ENCODE results near the gene CGB7. TPM values are rescaled to one million over a fixed set of nuclear protein-coding genes. Genes with fewer than 3 reads are reported as not detected.

CGB7 gene
- total and polyA plus RNA-seq, 10 of the 15 experiments (the other 5 are each of a cell fraction or from before 2014, with no cell fraction given): 0.06 TPM; not detected in 9

DNA sequence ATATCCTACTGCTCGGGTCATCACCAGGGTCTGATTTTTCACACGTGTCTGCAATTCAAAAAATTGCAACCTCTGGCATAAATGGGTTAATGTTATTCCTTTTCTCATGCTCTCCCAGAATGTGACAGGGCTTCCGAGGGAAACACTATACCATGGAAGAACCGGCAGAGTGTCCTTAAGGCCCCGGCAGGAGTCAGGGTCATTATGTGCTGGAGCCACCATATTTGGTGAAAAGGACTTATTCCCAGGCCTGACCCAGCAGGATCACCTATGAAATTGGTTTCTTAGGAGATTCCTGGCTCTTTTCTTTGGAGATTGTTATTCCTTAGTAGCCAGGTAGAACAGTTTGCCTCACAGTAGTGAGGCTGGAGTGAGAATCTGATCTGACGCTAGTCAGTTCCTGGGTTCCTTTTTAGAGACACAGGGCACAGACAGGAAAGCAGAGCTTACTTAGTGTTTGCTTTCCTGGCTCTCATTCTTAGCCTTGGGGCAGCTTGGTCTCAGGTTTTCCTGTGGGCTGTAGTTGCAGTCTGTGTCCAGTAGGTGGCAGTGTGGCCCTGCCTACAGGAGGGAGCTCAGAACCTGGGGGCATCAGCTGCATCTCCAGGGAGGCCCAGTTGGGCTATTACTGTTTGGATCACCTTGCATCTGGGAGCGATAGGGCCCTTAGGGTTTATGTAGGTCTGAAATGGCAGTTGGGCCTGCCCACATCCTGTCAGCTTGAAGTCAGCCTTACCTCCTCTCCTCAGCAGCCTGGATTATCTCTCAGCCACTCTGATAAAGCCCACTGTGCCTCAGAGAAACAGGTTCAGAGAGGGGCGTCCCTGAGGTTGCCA lies 40.1 kb upstream of the CGB7 start:
- H3K4me1 ChIP-seq (ENCODE audit: control insufficient read depth, insufficient read depth, low read length): no peaks in the 10 kb centered on the region
- H3K4me3 ChIP-seq: no peak overlapping the region
- no peak overlapping the region for H2AFZ ChIP-seq (ENCODE audit: control insufficient read depth, low read depth, low read length)
- BruUV-seq (replicated peaks): no TSS peak
- no peaks in the 10 kb centered on the region for H3K9me3 ChIP-seq (replicated peaks; ENCODE audit: control insufficient read depth, insufficient read depth, low read length)
- ChIA-PET CTCF (interaction anchor here (0.5 to 4.9 kb wide), 54 partner anchors 9 to 1509 kb away, joined by 3 to 56 read pairs (median 4); partner anchors contain the start of genes GYS1, HRC, LIN7B and RUVBL2), RAD21 (ENCODE audit: unreplicated experiment) (interaction anchor here (0.5 to 2.0 kb wide), 19 partner anchors 9 to 373 kb away, joined by 3 to 19 read pairs (median 4); no protein-coding TSS in a partner anchor), POLR2A (interaction anchor here (0.6 kb wide), 1 partner anchor 125 kb away, joined by 3 read pairs; no protein-coding TSS in a partner anchor), SMC1A (ENCODE audit: uncharacterized antibody, unreplicated experiment) (interaction anchor here (0.7 to 2.3 kb wide), 12 partner anchors 9 to 127 kb away, joined by 3 to 22 read pairs (median 5); partner anchors contain the start of gene LIN7B)
- WGBS (ENCODE audit: insufficient coverage, insufficient replicate concordance, low lambda C conversion rate, missing lambda C conversion rate): 45% methylated on average over 8 of the region's 8 CpGs
- no peaks in the 10 kb centered on the region; the same call in 1 of the 2 replicates for H3K79me2 ChIP-seq (ENCODE audit: control insufficient read depth, insufficient read depth, low read length)
- H3K27ac ChIP-seq (ENCODE audit: control insufficient read depth, insufficient read depth): no peak overlapping the region
- H3K36me3 ChIP-seq (ENCODE audit: control insufficient read depth in 2 of 2, insufficient read depth in 2 of 2, low read length in 1 of 2): peaks cover 25 to 35% of the 10 kb centered on the region in 2 experiments; a peak in 3 of 4 replicates
- peaks cover 3% of the 10 kb centered on the region; the same call in 1 of the 2 replicates for H4K20me1 ChIP-seq (ENCODE audit: control insufficient read depth, insufficient read depth)
- no peak overlapping the region for H3K9ac ChIP-seq (ENCODE audit: control insufficient read depth, insufficient read depth, low read length)
- ATAC-seq (peak; percentile 90), FAIRE-seq (peak; percentile 83), DNase-seq (ENCODE audit: low read depth, low spot score) (no peak)
- intact Hi-C loops (cut with micrococcal nuclease; ENCODE audit: unreplicated experiment): loop anchor here (1.0 to 2.0 kb wide), 2 partner anchors 49 to 111 kb away; no protein-coding TSS in a partner anchor
- in situ Hi-C loops (cut with MboI): loop anchor here (5.0 kb wide), 1 partner anchor 110 kb away; no protein-coding TSS in a partner anchor
- no peak overlapping the region for H3K4me2 ChIP-seq (ENCODE audit: control insufficient read depth, insufficient read depth)
- peak; percentile 25; the same call in 1 of the 2 replicates for TF ChIP-seq IKZF1 (conservative IDR thresholded peaks at IDR 0.05)
- TF ChIP-seq, protein P1, sequence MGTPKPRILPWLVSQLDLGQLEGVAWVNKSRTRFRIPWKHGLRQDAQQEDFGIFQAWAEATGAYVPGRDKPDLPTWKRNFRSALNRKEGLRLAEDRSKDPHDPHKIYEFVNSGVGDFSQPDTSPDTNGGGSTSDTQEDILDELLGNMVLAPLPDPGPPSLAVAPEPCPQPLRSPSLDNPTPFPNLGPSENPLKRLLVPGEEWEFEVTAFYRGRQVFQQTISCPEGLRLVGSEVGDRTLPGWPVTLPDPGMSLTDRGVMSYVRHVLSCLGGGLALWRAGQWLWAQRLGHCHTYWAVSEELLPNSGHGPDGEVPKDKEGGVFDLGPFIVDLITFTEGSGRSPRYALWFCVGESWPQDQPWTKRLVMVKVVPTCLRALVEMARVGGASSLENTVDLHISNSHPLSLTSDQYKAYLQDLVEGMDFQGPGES (IDR thresholded peaks at IDR 0.05): 0 out of 2 replicates have a peak, but pooled peaks have one; percentile 7
- TF ChIP-seq, protein P2, sequence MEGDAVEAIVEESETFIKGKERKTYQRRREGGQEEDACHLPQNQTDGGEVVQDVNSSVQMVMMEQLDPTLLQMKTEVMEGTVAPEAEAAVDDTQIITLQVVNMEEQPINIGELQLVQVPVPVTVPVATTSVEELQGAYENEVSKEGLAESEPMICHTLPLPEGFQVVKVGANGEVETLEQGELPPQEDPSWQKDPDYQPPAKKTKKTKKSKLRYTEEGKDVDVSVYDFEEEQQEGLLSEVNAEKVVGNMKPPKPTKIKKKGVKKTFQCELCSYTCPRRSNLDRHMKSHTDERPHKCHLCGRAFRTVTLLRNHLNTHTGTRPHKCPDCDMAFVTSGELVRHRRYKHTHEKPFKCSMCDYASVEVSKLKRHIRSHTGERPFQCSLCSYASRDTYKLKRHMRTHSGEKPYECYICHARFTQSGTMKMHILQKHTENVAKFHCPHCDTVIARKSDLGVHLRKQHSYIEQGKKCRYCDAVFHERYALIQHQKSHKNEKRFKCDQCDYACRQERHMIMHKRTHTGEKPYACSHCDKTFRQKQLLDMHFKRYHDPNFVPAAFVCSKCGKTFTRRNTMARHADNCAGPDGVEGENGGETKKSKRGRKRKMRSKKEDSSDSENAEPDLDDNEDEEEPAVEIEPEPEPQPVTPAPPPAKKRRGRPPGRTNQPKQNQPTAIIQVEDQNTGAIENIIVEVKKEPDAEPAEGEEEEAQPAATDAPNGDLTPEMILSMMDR (IDR thresholded peaks at IDR 0.05 in 2 of 3, conservative IDR thresholded peaks at IDR 0.05 in 1 of 3; ENCODE audit: control insufficient read depth in 2 of 3, extremely low read depth in 1 of 3, insufficient read depth in 1 of 3, low read depth in 3 of 3, low read length in 3 of 3): peak; percentile 96 to 98 (median 98); a peak in 5 of 6 replicates
- peak; percentile 85 for TF ChIP-seq RAD21 (IDR thresholded peaks at IDR 0.05; ENCODE audit: insufficient read depth, low read depth, low read length)
- peak; percentile 61 for TF ChIP-seq SMC3 (IDR thresholded peaks at IDR 0.05; ENCODE audit: borderline replicate concordance, low read length)
- TF ChIP-seq, protein P3, sequence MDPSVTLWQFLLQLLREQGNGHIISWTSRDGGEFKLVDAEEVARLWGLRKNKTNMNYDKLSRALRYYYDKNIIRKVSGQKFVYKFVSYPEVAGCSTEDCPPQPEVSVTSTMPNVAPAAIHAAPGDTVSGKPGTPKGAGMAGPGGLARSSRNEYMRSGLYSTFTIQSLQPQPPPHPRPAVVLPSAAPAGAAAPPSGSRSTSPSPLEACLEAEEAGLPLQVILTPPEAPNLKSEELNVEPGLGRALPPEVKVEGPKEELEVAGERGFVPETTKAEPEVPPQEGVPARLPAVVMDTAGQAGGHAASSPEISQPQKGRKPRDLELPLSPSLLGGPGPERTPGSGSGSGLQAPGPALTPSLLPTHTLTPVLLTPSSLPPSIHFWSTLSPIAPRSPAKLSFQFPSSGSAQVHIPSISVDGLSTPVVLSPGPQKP (IDR thresholded peaks at IDR 0.05; ENCODE audit: low read depth, low read length): no peak
- TF ChIP-seq LARP7 (IDR thresholded peaks at IDR 0.05): peak; percentile 41; the same call in 1 of the 2 replicates
- no peak for TF ChIP-seq HCFC1 (IDR thresholded peaks at IDR 0.05; ENCODE audit: low read length)
- TF ChIP-seq TARDBP (IDR thresholded peaks at IDR 0.05; ENCODE audit: borderline replicate concordance): 0 out of 2 replicates have a peak, but pooled peaks have one; percentile 20
- peak; percentile 48; the same call in 1 of the 2 replicates for TF ChIP-seq RB1 (IDR thresholded peaks at IDR 0.05; ENCODE audit: borderline replicate concordance)
- no peak for TF ChIP-seq ZBED1 (IDR thresholded peaks at IDR 0.05; ENCODE audit: borderline replicate concordance)
- TF ChIP-seq YY1 (IDR thresholded peaks at IDR 0.05; ENCODE audit: low read depth, low read length): peak; percentile 54; the same call in 1 of the 2 replicates
- TF ChIP-seq, protein P4, sequence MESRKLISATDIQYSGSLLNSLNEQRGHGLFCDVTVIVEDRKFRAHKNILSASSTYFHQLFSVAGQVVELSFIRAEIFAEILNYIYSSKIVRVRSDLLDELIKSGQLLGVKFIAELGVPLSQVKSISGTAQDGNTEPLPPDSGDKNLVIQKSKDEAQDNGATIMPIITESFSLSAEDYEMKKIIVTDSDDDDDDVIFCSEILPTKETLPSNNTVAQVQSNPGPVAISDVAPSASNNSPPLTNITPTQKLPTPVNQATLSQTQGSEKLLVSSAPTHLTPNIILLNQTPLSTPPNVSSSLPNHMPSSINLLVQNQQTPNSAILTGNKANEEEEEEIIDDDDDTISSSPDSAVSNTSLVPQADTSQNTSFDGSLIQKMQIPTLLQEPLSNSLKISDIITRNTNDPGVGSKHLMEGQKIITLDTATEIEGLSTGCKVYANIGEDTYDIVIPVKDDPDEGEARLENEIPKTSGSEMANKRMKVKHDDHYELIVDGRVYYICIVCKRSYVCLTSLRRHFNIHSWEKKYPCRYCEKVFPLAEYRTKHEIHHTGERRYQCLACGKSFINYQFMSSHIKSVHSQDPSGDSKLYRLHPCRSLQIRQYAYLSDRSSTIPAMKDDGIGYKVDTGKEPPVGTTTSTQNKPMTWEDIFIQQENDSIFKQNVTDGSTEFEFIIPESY (IDR thresholded peaks at IDR 0.05): no peak
- H3K27me3 ChIP-seq (replicated peaks in 1 of 2; ENCODE audit: control insufficient read depth in 2 of 2, insufficient read depth in 2 of 2, low read length in 1 of 2): no peaks in the 10 kb centered on the region

Measured in GM12878 (cell line).